Mucosa of gallbladder (tissue), 1 donor: ENCODE measurements around the gene MLYCD. TPM values are rescaled to one million over a fixed set of nuclear protein-coding genes. Genes with fewer than 3 reads are reported as not detected.

Experiments
- DNase-seq: peaks from one replicate; pipeline ENCODE4 v3.0.0-alpha.2; 2020; ENCODE audit warnings: low spot score
- total RNA-seq: library from RNA; stranded (reverse); gene quantifications from one replicate; pipeline ENCODE4 v1.2.1, GENCODE V29; 2021
- donor health status: DM: no; HTN: no; CAD: no.

MLYCD gene
- total RNA-seq, 1 donor from 2014 or later: 11.6 TPM

DNA sequence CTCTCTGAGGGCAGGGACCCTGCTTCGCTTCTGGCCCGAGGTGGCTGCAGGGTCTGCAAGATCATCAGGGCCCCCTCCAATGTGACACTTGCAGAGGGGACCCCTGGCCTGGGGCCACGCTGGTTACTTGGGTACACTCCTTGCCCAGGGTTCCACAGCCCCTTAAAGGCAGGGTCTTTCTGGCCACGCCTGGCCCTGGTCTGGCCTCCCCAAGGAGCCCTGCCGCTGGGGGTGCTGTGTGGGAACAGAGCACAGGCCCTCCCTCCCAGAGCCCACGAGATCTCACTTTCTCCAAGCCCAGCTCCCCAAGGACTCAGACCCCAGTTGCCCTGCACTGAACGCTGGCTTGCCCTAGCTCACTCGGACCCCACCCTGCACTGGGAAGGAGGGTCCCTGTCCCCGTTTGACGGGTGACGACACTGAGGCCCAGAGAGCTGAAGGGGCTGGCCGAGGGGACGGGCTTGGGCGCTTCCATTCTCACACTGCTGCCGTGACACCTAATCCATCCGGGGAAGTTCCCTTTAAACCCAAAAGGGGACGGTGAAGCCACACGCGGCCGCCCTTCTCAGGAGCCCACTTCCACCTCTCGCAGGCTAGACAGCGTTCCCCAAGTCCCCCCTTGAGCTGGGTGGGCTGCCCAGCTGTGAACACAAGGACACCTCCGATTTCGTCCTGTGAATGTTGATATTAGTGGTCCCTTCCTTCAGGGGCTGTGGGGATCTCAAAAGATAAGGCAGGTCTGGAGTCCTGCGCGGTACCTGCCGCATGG lies 27.2 kb downstream of the MLYCD start:
- DNase-seq: no peak

DNA sequence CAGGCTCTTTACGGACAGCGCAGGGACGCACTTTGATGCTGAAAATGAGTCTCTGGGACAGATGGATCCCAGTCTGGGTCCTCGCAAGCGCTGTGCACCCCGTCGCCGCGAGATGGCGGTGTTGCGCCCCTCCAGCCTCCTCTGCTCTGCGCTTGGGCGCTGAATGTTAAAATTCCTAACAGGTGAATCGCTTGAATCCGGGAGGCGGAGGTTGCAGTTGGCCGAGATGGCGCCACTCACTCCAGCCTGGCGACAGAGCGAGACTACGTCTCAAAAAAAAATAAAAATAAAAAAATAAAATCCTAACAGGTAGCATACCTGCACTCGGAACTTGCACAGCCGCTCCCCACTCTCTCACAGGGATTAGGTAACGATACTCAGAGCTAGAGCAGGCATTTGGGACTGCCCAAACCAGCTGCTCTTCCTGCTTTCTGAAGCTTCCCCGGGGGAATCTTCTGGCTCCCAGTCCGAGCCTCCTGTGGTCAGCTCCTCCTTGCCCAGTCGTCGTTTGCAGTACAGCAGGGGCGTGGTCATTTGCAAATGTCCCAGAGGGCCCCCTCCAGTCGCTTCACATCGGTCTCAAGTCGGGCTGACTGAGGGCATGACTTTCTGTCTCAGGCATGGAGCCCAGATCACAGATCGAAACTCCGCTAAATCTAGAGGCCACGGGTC lies 27.9 kb downstream of the MLYCD start:
- peak; percentile 79 for DNase-seq

DNA sequence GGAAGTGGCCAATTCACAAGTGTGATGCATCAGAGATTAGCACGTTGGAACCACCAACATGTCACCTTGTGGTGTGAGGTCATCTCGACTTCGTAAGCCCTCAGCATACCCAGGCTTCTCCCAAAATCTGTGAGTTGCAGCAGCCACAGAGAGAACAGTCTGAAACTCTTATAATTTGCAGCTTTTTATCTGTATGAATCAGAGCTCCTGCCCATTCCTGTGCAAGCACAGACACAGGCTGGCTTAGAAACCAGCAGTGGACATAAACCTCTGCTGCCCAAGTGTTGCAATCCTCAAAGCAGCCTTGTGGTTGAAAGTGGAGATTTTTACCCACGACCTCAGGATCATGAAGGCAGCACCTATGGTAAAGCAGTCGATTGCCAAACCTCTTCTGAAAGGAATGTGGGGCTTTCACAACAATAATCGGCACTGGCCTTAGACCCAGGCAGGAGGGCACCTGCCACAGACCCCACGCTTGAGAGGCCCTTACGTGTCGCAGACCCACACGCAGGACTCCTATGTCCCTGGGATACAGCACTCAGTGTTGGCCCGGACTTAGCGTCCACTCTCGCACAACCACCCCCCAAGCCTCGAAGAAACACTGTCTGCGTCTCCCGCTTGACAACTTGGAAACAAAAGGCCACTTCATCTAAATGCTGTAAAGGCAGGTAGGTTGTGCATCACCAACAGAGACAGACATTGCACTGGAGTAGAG lies 29.6 kb downstream of the MLYCD start:
- DNase-seq: no peak

DNA sequence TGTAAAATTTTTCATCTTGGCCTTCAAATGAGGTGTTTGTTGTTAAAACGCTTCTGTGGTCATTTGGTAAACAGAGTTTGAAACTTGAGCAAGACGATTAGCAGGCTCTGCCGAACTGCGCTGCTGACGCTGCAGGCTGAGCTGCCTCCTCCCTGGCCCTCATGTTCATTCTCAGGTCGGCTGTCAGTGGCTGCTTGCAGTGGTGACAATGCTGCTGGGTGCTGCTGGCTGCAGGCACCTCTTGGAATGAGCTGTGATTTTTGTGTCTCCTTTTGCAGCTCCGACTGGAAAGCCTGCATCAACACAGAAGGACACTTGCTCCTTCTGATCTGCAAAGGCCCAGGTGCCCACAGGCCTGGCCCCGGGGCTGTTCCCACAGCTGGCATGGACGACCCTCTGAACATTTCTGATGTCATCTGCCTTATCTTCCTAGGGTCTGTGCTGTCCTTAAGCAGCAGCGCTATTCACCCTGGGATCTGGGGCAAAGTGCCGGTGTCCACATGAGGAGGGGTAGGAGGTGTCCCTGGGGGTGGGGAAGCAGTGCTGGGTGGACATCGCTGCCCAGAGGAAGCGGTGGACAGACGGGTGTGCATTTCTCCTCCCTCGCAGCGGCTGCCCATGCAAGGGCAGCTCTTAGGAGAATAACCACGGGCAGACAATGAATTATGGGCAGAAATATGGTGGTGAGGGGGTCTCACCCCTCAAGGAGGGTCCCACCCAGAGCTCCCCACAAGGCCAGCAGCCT lies 31.1 kb downstream of the MLYCD start:
- DNase-seq: no peak

DNA sequence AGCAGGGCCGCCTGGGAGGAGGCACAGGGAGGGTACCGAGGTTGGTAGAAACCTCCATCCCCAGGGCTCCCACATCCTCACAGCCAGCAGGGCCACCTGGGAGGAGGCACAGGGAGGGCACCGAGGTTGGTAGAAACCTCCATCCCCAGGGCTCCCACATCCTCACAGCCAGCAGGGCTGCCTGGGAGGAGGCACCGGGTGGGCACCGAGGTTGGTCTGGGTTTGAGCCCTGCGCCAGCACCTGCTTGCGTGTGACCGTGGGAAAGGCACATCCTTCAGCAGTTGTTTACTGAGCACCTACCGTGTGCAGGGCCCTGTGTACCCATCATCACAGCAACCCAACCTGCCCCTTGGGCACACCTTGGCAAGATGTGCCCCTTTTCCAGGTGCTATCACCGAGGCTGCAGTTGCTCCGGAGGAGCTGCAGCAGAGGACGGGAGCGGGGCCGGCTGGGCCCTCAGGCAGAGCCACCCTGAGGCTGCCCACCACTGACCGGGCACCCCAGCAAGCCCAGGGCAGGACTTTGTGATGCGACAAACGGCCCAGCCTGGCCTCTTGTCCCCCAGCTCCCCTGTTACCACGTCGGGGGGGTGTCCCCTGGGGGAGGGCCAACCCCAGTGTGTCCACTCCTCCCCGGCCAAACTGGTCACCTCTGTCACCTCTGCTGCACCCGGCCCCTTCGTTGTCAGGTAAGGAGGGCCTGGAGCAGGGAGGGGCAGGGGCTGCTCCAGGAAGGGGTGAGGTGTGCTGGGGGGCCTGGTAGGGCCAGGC lies 32.0 kb downstream of the MLYCD start:
- DNase-seq: no peak

DNA sequence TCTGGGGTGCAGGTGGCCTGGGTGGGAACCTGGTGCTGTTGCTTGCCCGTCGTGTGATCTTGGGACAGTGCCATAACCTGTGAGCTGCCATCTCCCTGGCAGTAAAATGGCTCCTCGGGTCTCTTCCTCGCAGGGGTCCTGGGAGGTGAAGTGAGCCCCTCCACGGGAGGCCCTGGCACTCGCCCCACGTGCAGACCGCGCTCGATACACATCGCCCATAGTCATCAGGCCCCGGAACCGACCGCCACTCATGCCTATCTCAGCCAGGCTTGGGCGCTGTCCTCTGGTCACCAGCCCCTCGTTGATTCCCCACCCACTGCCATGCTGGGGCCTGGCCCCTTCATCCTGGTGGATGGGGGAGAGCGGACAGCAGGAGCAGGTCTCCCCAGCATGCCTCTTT lies 32.6 kb downstream of the MLYCD start:
- DNase-seq: no peak

DNA sequence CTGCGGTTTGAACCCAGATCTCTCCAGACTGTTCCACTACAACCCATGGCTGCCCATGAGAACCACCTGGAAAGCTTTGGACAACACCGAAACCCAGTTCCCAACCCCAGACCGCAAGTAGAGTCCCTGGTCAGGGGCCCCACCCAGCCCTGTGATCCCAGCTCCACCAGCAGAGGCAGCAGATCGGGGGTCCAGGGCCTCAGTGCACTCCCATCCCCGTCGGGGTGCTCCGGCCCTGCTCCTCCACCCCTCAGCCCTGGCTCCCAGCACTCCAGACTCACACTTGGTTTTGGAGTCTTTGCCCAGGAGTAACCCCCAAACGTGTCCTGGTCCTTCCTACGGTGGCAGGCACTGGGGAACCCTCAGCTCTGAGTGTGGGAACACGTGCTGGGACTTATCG lies 33.4 kb downstream of the MLYCD start:
- no peak for DNase-seq

DNA sequence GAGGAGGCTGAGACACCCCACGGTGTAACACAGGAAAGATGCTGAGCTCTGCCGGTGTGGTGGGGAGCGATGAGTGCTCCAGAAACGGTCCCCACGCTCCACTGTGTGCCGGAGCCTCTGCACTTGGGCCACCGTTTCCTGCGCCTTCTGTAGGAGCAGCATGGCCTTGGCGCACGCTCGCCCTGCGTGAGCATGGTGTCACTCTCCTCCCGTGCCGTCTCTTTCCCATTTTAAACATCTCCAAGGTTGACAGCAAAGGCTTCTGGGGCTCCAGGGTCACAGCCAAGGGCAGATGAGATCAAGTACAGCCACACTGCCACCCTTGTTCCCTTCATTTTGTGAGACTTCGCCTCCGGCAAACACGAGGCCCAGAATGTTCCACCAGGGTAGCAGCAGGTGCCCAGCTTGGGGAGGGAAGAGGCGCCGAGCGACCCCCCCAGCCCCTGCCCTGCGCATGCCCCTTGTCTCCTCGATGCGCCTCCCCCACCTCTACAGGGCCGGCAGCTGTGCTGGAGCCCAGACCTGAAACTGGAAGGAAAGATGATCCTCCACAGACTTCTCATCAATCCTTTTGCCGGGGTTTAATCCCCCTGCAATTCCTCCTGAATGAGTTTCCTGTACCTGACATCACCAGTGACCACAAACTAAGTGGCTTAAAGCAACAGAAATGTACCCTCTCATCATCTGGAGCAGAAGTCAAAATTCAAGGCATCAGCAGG lies 34.2 kb downstream of the MLYCD start:
- no peak for DNase-seq

DNA sequence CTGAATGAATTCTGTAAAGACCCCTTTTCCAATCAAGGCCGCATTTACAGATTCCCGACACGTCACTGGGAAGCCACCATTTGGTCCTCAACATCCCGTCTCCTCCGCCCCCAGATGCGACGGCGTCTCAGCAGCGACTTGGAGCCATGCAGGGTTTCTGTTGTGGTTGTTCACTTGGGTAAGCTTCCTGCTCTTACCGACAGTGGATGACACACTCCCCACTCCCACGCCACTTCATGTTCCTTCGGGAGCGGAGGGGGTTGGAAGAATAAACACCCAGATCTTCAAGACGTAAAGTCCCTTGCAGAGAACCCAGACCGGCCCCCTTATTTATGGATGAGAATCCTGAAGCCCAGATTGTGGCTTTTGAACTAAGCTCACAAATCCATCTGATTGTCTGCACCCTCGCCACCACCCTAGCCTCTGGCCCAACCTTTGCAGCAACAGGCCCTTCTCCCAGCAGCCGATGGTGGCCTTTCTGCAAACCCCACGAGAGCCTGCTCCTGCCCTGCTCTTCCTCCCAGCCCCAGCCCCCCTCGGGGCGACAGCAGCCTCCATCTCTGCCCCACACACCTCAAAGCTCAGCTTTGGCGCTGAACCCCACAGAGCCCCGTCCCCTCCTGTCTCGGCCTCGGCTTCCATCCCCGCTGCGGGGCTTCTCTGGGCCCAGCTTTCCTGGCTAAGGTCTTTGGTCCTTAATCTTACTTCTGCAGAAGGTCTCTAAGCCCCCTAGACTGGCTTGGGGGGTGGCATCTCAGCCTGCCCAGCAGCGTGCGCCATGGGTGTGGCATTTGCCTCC lies 35.2 kb downstream of the MLYCD start:
- DNase-seq: no peak

DNA sequence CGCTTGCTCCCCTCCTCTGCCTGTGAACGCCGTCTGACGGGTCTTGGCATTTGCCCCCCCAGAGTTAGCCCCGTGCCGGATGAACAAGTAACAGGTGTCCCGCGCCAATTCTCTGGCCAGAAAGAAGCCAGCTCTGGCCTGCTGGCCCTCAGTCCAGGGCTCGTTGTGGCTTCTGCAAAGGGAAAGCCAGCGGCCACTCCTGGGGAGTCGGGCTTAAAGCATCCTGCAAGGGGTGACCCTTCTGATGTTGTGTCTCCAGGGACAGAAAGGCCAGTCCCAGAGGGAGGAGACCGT lies 35.7 kb downstream of the MLYCD start:
- DNase-seq: no peak

DNA sequence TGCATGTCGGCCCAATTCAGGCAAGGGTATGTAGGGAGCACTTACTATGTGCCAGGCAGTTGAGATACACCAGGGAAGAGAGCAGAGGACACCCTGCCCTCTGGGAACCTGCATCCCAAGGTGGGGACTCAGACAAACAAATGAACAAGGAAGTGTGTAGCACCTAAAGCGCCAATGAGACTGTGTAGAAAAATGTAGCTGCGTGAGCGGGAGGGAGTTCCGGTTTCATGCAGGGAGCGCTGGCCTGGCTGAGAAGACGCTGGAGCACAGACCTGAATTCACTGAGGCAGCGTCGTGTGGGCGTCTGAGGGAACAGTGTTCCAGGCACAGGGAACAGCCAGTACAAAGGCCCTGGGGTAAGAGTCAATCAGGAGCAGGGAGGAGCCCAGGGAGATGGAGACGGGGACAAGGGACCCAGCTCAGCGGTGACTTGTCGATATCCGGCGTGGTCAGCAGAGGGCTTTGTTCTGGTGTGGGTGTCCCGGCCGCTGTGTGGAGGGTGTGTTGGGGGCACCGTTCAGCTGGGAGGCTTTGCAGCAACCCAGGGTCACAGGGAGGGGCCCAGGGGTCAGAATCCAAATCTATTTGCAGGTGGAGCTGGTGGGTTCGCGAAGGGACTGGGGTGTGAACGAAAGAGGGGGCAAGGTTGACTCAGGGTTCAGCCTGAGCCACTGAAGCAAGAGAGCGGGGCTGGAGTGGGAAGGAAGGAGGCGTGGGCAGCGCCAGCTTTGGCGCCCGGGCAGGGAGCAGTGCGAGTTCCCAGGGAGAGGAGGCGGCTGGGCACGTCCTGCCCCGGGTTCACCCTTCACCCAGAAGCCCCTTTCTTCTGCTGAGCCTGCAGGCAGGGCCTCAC lies 36.3 kb downstream of the MLYCD start:
- DNase-seq: no peak

DNA sequence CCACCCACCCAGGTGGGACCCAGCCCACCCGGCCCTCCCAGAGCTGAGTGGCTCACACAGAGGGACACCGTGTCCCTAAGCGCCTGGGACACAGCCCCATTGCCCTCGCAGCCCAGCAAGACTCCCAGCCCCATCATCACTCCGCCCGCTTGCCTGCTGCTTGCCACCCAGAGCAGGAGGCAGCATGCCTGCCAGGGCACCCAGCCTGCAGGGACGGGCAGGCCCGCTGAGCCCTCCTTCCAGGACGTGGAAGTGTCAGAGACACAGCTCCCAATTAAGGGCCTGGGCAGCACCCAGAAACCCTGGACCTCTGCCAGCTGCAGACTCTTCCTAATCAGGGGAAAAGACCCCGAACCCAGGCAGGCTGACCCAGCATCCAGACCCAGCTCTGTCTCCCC lies 36.9 kb downstream of the MLYCD start:
- no peak for DNase-seq

DNA sequence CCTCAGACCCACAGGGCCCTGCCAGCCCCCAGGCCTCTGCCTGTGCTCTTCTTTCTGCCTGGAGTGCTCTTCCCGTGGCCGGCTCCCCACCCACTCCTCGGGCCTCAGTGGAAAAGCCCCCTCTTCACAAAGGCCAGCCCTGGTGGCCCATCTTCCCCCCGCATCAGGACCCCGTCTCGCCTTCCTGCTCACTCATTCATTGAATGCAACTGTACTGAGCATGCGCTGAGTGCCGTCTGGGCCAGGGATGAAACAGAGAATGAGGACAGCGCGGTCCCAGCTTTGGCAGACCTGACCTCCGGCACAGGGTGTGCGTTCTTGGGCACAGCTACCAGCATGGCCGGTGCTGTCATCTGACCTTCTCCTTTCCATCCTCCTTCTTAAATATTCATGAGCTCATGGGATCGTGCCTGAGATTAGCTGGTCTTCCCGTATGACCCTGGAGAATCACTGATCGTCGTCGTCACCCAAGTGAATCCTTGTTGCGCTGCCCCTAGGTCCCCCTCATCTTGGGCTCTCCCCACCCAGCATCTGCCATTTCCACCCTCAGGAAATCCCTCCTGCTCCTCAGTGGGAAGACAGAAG lies 37.8 kb downstream of the MLYCD start:
- no peak for DNase-seq

DNA sequence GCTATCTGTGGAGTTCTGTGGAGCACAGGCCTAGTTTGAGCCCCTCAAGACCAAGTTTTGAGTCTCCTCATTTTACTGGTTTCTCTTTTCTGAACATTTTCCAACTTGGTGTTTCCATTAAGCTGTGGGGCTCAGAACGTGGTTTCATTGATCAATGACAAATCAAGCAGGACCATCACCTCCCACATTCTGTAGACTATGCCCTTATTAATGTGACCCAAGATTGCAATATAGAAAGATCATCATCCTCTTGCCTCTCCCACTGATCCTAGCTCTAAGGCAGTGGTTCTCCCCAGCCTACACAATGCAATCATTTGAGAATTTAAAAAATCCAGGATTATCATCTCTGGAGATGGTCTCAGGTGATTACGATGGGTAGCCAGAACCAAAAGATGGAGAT lies 38.4 kb downstream of the MLYCD start:
- DNase-seq: no peak

DNA sequence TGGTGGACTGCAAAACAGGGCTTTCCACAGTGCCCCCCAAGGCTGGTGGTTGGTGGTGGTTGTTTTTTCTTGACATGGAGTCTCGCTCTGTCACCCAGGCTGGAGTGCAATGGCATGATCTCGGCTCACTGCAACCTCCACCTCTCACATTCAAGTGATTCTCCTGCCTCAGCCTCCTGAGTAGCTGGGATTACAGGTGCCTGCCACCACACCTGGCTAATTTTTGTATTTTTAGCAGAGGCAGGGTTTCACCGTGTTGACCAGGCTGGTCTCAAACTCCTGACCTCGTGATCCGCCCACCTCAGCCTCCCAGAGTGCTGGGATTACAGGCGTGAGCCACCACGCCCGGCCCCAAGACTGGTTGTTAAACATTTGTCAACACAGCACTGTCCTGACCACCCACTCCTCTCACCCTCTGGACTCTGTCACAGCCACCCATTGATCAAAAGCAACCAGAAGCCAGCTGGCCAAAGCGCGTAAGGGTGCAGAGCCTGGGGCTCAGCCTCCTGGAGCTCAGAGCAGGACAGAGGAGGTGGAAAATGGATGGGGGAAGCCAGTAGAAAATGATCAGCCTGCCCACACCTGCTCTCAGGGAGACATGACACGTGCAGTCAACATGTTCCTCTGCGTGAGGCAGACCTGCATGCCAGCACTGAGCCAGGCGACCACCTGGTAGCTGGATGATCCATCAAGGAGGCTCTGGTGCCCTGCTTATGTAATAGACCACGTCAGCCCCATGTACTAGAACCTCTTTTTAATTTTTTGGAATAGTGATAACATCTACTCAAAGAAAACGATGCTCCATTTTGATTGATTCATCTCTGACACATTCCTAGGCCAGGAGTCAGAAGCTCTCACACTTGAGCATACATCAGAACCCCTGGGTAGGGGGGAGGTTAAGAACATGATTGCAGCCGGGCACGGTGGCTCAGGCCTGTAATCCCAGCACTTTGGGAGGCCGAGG lies 39.3 kb downstream of the MLYCD start:
- DNase-seq: no peak

DNA sequence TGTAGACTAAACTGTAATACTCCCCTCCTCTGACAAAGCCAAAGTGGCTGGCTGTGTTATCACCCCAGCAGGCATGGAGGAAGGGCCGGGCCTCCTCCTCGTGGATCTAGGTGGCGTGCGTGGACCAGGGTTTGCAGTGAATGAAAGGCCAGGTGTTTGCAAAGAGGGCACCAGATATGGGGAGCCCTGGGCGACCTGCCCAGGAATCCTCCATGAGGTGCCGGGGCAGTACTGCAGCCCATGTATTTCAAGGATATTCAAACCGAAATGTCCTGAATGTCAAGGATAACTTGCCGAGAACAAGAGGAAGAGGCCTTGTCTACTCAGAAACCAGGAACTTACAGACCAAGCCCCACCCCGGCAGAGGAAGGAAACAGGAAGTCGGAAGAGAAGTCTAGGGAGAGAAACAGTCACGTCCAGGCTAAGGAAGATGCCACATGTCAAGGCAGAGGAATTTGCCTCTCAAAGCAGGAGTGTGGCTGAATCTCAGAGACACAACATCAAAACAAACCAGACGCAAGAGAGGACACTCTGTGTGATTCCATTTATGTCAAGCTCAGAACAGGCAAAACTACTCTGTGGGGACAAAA lies 40.4 kb downstream of the MLYCD start:
- no peak for DNase-seq

DNA sequence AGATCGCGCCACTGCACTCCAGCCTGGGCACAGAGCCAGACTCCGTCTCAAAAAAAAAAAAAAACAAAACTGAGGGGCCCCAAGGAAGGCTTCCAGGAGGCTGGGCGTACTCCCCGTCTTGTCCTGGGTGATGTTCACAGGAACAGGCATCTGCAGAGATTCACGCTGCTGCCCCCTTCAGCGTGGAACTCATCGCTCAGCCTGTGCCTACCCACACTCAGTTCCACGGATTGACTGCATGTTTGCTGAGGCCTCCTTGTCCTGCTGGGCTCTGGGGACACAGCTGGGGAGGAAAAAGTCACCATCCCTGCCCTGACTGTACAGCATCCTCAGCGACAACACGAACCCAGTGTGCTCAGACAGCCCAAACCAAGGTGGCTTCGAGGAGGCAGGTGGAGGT lies 41.2 kb downstream of the MLYCD start:
- DNase-seq: no peak
